Testis (tissue), 3 donors: ENCODE measurements around the gene IGSF8. TPM values are rescaled to one million over a fixed set of nuclear protein-coding genes. Genes with fewer than 3 reads are reported as not detected.
"Not testable (repeated sequence)": the region's sequence is repeated elsewhere in the genome, so short reads cannot be mapped to it uniquely, and the experiment has no call there.

Experiments
- DNase-seq: peaks from one replicate; pipeline ENCODE4 v3.0.0-alpha.2; 2019
- H3K27ac ChIP-seq, 2 donors: fragments of 200-600 bp; sonication (generic); one replicate each; pipeline ENCODE4 v1.5.1; 2019
- H3K27me3 ChIP-seq: fragments of 200-600 bp; sonication (generic); one replicate; pipeline ENCODE4 v1.5.1; 2019
- H3K36me3 ChIP-seq: fragments of 200-600 bp; sonication (generic); one replicate; pipeline ENCODE4 v1.5.1; 2017; ENCODE audit warnings: low read depth; ENCODE audit errors: missing control alignments
- H3K4me1 ChIP-seq: fragments of 200-600 bp; sonication (generic); one replicate; pipeline ENCODE4 v1.5.1; 2019
- H3K4me3 ChIP-seq, 2 donors: fragments of 200-600 bp; sonication (generic); one replicate each; pipeline ENCODE4 v1.5.1; 2017 to 2019
- H3K9me3 ChIP-seq: fragments of 200-600 bp; sonication (generic); one replicate; pipeline ENCODE4 v1.5.1; 2017
- POLR2A ChIP-seq: fragments of 450-650 bp; IDR thresholded peaks from one replicate; pipeline ENCODE4 v1.6.1; 2017; ENCODE audit warnings: antibody characterized with exemption, mild to moderate bottlenecking, moderate library complexity
- WGBS, 2 donors: methylation state at CpG; one replicate each; pipeline ENCODE4 v1.1.5; 2018; 5-methylcytosine and 5-hydroxymethylcytosine counted together
- intact Hi-C: fragments of 100-400 bp; cut with DNase I; formaldehyde crosslinking; loops from one replicate; pipeline ENCODE4 v1.15.1; 2023; ENCODE audit warnings: low total_unique reads
- polyA plus RNA-seq: library from polyadenylated mRNA; stranded (reverse); fragments of 350-450 nt; fragmentation: Illumina TruSeq; extraction: RNeasy Lipid Tissue Mini Kit (QIAGEN cat#74804); gene quantifications from one replicate; pipeline ENCODE4 v1.2.3, GENCODE V29; 2014; ENCODE audit warnings: low read depth, low replicate concordance; ENCODE audit not compliant: insufficient read depth
- total RNA-seq, 2 donors: library from RNA; depleted of rRNA; stranded (reverse); fragments of >200 nt; gene quantifications; one replicate each; pipeline ENCODE4 v1.2.3, GENCODE V29; 2016
- TF ChIP-seq, protein P1 (sequence below), 3 experiments: fragments of 450-650 bp in 2 of 3; fragments of 200-600 bp in 1 of 3; sonication (generic) in 1 of 3; IDR thresholded peaks; one replicate each; pipeline ENCODE4 v1.5.1; 2016 to 2019; ENCODE audit warnings: antibody characterized with exemption in 3 of 3, mild to moderate bottlenecking in 2 of 3, moderate library complexity in 1 of 3

Gene IGSF8
- total and polyA plus RNA-seq, 3 donors from 2014 or later = 79.8 to 119 (median 104) TPM

DNA sequence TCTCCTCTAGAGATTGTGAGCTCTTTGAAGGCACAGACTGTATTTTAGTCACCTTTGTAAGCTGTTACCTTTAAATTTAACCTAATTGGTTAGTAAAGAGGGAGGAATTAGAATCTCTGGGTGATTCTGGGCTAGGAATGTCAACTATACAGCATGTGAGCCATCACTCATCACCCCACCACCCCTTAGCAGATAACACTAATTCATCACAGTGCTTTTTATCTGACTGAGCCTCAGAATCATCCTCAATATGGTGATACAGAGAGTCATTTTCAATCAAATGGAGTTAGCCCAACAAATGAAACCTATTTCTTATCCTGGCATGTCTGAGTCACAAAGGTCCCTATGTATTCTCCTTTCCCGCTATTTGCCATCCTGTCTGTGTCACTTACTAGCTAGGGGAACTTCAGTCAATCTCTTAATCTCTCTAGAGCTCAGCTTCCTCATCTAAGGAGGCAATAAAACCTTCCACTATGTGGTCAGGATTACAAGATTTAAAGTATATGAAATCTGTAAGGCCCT lies 41.7 kb downstream of the IGSF8 start:
- H3K27ac ChIP-seq = no peak overlapping the region
- H3K36me3 ChIP-seq = no peaks in the 10 kb centered on the region
- DNase-seq = no peak
- TF ChIP-seq POLR2A = no peak
- TF ChIP-seq, protein P1, sequence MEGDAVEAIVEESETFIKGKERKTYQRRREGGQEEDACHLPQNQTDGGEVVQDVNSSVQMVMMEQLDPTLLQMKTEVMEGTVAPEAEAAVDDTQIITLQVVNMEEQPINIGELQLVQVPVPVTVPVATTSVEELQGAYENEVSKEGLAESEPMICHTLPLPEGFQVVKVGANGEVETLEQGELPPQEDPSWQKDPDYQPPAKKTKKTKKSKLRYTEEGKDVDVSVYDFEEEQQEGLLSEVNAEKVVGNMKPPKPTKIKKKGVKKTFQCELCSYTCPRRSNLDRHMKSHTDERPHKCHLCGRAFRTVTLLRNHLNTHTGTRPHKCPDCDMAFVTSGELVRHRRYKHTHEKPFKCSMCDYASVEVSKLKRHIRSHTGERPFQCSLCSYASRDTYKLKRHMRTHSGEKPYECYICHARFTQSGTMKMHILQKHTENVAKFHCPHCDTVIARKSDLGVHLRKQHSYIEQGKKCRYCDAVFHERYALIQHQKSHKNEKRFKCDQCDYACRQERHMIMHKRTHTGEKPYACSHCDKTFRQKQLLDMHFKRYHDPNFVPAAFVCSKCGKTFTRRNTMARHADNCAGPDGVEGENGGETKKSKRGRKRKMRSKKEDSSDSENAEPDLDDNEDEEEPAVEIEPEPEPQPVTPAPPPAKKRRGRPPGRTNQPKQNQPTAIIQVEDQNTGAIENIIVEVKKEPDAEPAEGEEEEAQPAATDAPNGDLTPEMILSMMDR (IDR thresholded peaks at IDR 0.05) = no peak
- no peaks in the 10 kb centered on the region for H3K4me1 ChIP-seq
- no peaks in the 10 kb centered on the region for H3K9me3 ChIP-seq
- H3K4me3 ChIP-seq = no peak overlapping the region
- intact Hi-C loops = no loop called here
- 64 to 72% methylated on average over 1 of the region's 1 CpG for WGBS, 2 donors
- H3K27me3 ChIP-seq = no peaks in the 10 kb centered on the region

DNA sequence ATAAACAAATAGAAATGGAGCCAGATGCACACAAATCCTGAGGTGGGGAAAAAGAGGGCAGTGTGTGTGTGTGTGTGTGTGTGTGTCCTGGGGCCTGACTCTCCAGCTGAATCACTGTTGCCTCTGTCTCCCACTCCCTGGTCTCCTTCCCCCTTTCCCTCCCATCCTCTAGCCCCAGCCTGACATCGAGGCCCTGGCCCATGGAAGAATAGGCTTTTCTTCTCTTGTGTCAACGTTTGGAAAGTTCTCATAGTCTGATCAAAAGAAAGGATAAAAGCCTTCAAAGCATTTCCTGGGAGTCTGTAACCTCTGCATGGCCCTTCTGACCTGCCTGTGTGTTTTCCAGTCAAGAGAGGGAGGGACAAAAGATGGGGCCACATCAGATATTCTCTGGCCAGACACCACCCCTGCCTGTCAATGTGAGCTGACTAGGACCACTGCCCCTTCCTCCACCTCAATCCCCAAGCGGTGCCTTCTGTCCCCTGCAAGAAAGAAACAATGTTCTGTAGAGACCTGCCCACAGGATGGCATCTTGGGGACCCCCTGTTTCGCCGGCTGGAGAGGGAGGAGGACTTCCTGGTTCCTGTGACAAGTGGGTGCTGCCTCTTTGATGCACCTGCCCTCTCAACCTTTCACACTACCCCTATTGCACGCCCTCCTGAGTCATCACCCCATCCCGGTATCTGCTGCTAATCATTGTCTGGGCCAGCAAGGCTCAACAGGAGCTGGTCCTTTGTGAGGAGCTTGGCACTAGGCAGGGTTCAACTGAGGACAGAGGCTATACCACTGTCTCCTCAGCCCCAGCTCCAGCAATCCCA lies 44.7 kb downstream of the IGSF8 start:
- no peaks in the 10 kb centered on the region for H3K27me3 ChIP-seq
- no peak overlapping the region for H3K4me3 ChIP-seq
- DNase-seq = no peak

DNA sequence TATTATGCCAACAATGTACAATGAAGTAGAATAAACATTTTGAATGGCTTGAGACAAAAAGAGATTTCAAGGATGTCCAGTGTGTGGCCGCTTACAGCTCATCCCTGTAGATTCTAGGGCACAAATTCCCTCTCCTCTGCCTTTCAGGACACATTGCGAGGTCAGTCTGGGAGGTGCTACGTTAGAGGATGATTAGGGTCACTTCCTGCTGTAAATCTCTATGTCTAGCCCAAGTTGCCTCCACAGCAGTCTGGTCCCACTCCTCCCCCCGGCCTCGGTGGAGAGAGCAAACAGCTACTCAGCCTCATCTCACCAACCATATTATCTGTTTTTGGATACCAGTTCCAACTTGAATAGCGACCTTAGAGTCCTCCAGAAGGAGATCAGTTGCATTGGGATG lies 45.5 kb downstream of the IGSF8 start:
- H3K4me3 ChIP-seq = no peak overlapping the region
- DNase-seq = no peak
- no peaks in the 10 kb centered on the region for H3K27me3 ChIP-seq
- TF ChIP-seq, protein P1 (IDR thresholded peaks at IDR 0.05) = no peak
- TF ChIP-seq POLR2A = no peak
- intact Hi-C loops = no loop called here
- no peaks in the 10 kb centered on the region for H3K9me3 ChIP-seq
- whole genome bisulfite sequencing, 2 donors = 58 to 68% methylated on average over 6 of the region's 6 CpGs
- H3K4me1 ChIP-seq = no peaks in the 10 kb centered on the region
- no peak overlapping the region for H3K27ac ChIP-seq
- H3K36me3 ChIP-seq = no peaks in the 10 kb centered on the region

More for the DNA sequence above, 44.7 kb downstream of the IGSF8 start:
- no peak overlapping the region for H3K27ac ChIP-seq
- WGBS, 2 donors = 77% methylated on average over 7 of the region's 7 CpGs
- H3K9me3 ChIP-seq = no peaks in the 10 kb centered on the region
- no peaks in the 10 kb centered on the region for H3K36me3 ChIP-seq
- TF ChIP-seq POLR2A = no peak
- TF ChIP-seq, protein P1 (IDR thresholded peaks at IDR 0.05) = no peak
- H3K4me1 ChIP-seq = no peaks in the 10 kb centered on the region
- intact Hi-C loops = no loop called here

DNA sequence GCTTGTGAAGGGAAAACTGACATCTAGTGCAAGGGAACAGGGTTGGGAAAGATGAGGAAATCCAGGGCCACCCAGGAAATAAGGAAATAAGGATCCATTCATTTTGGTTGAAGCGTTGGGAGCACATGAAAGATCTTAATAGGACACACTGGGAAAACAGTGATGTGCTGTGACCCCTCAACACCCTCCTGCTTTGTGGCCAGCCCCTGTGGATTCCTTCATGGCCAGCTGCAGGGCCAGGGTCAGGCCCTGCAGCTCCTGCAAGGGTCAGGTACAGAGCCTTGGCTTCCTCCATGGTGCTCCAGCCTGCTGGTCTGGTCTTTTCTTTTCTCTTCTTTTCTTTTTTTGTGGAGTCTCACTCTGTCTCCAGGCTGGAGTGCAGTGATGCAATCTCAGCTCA lies 47.8 kb downstream of the IGSF8 start:
- no peak for DNase-seq
- no peaks in the 10 kb centered on the region for H3K27me3 ChIP-seq
- no peak overlapping the region for H3K27ac ChIP-seq
- peaks cover 13% of the 10 kb centered on the region for H3K4me1 ChIP-seq
- no peak overlapping the region for H3K4me3 ChIP-seq
- intact Hi-C loops = no loop called here
- H3K9me3 ChIP-seq = no peaks in the 10 kb centered on the region
- TF ChIP-seq, protein P1 (IDR thresholded peaks at IDR 0.05) = no peak
- TF ChIP-seq POLR2A = no peak
- WGBS, 2 donors = 82 to 89% methylated on average over 1 of the region's 1 CpG
- H3K36me3 ChIP-seq = no peaks in the 10 kb centered on the region

DNA sequence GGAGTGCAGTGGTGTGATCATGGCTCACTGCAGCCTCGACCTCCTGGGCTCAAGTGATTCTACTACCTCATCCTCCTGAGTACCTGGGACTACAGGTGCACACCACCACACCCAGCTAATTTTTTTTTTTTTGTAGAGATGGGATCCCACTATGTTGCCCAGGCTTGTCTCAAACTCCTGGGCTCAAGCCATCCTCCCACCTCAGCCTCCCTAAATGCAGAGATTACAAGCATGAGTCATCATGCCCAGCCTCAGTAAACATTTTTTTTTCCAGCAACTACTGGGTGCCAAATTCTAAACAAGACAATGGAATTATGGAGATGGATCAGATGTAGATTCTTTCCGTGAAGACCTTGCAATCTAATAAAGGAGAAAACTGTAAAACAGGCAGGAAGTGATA lies 48.2 kb downstream of the IGSF8 start:
- H3K4me3 ChIP-seq, H3K9me3 ChIP-seq, intact Hi-C loops, H3K27ac ChIP-seq, DNase-seq, H3K36me3 ChIP-seq, H3K27me3 ChIP-seq: not testable (repeated sequence)
- WGBS, 2 donors = 73 to 78% methylated on average over 2 of the region's 2 CpGs
- H3K4me1 ChIP-seq = peaks cover 13% of the 10 kb centered on the region
